ENCODE results near the gene GALNT10.

The GALNT10 gene

DNA sequence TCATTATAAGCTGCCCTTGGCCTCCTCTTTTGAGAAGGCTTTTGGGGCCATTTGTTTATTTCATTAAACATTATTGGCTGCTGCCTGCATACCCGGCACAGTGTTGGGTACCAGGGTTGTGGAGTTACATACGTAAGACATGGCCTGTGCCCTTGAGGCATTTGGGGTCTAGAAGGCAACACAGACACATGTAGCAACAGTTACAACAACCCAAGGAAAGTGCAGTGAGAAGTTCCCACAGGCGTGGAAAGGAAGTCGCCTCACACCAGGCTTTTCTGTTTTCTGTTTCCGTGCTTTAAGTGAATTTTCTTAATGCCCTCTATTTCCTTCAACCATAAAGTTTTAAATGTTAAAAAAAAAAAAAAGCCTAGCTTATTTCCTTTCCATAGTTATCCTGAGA lies 47.4 kb downstream of the GALNT10 start:
- no peak overlapping the region for H4K12ac ChIP-seq (ENCODE audit: low read depth, low read length)
- H3K36me3 ChIP-seq (ENCODE audit: control insufficient read depth in 1 of 2, insufficient read depth in 2 of 2, low read length in 2 of 2): peaks cover 0 to 3% of the 10 kb centered on the region in 2 experiments
- H4K91ac ChIP-seq (ENCODE audit: low read depth, low read length): no peak overlapping the region
- H3K18ac ChIP-seq (ENCODE audit: low read length): no peak overlapping the region
- no peak overlapping the region for H3K23ac ChIP-seq (ENCODE audit: low read length)
- DNase-seq: no peak
- H3K14ac ChIP-seq (ENCODE audit: low read length): no peak overlapping the region
- no peak overlapping the region for H2BK120ac ChIP-seq (ENCODE audit: insufficient read depth, low read length, poor library complexity)
- H3K4me3 ChIP-seq (ENCODE audit: low read depth, low read length): no peak overlapping the region
- H2BK5ac ChIP-seq (ENCODE audit: low read depth, low read length, poor library complexity): no peak overlapping the region
- no CpG with 5 or more reads among the region's 5 CpGs for WGBS (ENCODE audit: extremely low coverage, insufficient coverage, insufficient read length)
- no peaks in the 10 kb centered on the region for H3K27me3 ChIP-seq (ENCODE audit: insufficient read depth, low read length)
- peaks cover 3% of the 10 kb centered on the region for H3K79me2 ChIP-seq (ENCODE audit: control insufficient read depth, insufficient read depth, low read length, poor library complexity)
- H3K4ac ChIP-seq (ENCODE audit: low read depth, low read length): no peak overlapping the region
- H2AK5ac ChIP-seq (ENCODE audit: low read length): no peak overlapping the region
- H3K4me1 ChIP-seq (ENCODE audit: control insufficient read depth in 1 of 2, insufficient read depth in 2 of 2, low read length in 2 of 2): peaks cover 23 to 31% of the 10 kb centered on the region in 2 experiments
- no peak overlapping the region for H2AFZ ChIP-seq (ENCODE audit: insufficient read depth, low read length, poor library complexity)
- no peak overlapping the region for H4K8ac ChIP-seq (ENCODE audit: low read depth, low read length)
- H2BK12ac ChIP-seq (ENCODE audit: low read length): no peak overlapping the region
- H3K9ac ChIP-seq (ENCODE audit: low read length): no peak overlapping the region
- H3K9me3 ChIP-seq (ENCODE audit: insufficient read depth, low read depth, low read length): no peaks in the 10 kb centered on the region
- peaks cover 14% of the 10 kb centered on the region for H3K79me1 ChIP-seq (ENCODE audit: low read length)
- H3K27ac ChIP-seq (ENCODE audit: low read depth, low read length): no peak overlapping the region
- H3K4me2 ChIP-seq (ENCODE audit: low read length): no peak overlapping the region

DNA sequence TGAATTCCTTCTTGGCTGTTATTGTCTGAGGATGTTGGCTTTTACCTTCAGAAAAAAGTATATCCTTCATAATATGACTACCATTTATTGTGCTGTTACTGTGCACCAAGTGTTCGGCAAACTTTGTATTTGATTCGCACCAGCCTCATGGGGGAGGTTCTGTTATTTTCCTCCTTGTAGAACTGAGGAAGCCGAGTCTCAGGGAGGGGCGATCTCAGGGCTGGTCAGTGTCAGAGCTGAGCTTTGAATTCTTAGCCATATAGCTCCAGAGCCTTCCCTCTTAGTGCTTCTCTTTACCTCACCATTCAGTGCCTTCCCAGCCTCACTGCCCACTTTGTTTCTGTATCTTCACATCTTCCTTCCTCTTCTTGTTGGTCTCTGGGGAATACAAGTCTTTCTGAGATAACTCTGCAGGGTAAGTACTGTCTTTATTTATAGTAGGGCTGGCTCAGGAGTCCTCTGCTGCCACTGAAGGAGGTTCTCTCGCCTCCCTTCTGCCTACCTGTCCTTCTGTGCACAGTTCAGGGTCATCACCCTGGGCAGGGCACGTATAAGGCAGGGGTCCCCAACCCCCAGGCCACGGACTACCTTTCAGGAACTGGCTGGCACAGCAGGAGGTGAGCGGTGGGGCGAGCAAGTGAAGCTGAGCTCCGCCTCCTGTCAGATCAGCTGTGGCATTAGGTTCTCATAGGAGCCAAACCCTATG lies 48.4 kb downstream of the GALNT10 start:
- H4K91ac ChIP-seq (ENCODE audit: low read depth, low read length): peak overlapping the region; percentile 23
- peak overlapping the region; percentile 28 for H3K4ac ChIP-seq (ENCODE audit: low read depth, low read length)
- peak overlapping the region; percentile 48 for H2BK12ac ChIP-seq (ENCODE audit: low read length)
- H2AFZ ChIP-seq (ENCODE audit: insufficient read depth, low read length, poor library complexity): no peak overlapping the region
- H3K9ac ChIP-seq (ENCODE audit: low read length): no peak overlapping the region
- DNase-seq: no peak
- peaks cover 0 to 3% of the 10 kb centered on the region in 2 experiments for H3K36me3 ChIP-seq (ENCODE audit: control insufficient read depth in 1 of 2, insufficient read depth in 2 of 2, low read length in 2 of 2)
- H3K23ac ChIP-seq (ENCODE audit: low read length): no peak overlapping the region
- peak overlapping the region; percentile 60 for H2AK5ac ChIP-seq (ENCODE audit: low read length)
- no peaks in the 10 kb centered on the region for H3K27me3 ChIP-seq (ENCODE audit: insufficient read depth, low read length)
- H2BK120ac ChIP-seq (ENCODE audit: insufficient read depth, low read length, poor library complexity): peak overlapping the region; percentile 29
- peaks cover 21 to 27% of the 10 kb centered on the region in 2 experiments for H3K4me1 ChIP-seq (ENCODE audit: control insufficient read depth in 1 of 2, insufficient read depth in 2 of 2, low read length in 2 of 2)
- H4K8ac ChIP-seq (ENCODE audit: low read depth, low read length): peak overlapping the region; percentile 57
- no peak overlapping the region for H4K12ac ChIP-seq (ENCODE audit: low read depth, low read length)
- H3K4me2 ChIP-seq (ENCODE audit: low read length): no peak overlapping the region
- peak overlapping the region; percentile 41 for H3K14ac ChIP-seq (ENCODE audit: low read length)
- H3K4me3 ChIP-seq (ENCODE audit: low read depth, low read length): no peak overlapping the region
- no peaks in the 10 kb centered on the region for H3K9me3 ChIP-seq (ENCODE audit: insufficient read depth, low read depth, low read length)
- no CpG with 5 or more reads among the region's 10 CpGs for WGBS (ENCODE audit: extremely low coverage, insufficient coverage, insufficient read length)
- peaks cover 3% of the 10 kb centered on the region for H3K79me2 ChIP-seq (ENCODE audit: control insufficient read depth, insufficient read depth, low read length, poor library complexity)
- peaks cover 9% of the 10 kb centered on the region for H3K79me1 ChIP-seq (ENCODE audit: low read length)
- H2BK5ac ChIP-seq (ENCODE audit: low read depth, low read length, poor library complexity): peak overlapping the region; percentile 28
- H3K27ac ChIP-seq (ENCODE audit: low read depth, low read length): no peak overlapping the region
- peak overlapping the region; percentile 21 for H3K18ac ChIP-seq (ENCODE audit: low read length)

DNA sequence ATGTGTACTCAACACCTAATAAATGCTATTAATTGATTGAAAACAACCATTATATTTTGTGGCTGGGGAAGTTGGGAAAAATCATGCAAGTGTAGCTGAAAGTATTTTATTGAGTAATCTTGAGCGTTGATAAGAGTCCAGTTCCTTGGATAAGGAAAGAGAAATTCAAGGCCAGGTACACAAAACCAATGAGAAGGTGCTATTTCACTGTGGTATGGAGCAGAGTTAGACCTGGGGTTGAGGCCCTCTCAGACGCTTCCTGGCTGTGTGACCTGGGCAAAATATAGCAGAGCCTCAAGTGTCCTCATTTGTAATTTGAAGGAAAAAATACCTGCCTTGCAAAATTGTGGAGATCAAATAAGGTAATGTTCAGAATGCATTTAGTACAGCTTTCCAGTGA lies 50.1 kb downstream of the GALNT10 start:
- no peaks in the 10 kb centered on the region for H3K27me3 ChIP-seq (ENCODE audit: insufficient read depth, low read length)
- H3K18ac ChIP-seq (ENCODE audit: low read length): no peak overlapping the region
- H3K79me1 ChIP-seq (ENCODE audit: low read length): peaks cover 9% of the 10 kb centered on the region
- DNase-seq: peak in 1 of 2 donors; percentile 15
- H3K4me1 ChIP-seq (ENCODE audit: control insufficient read depth in 1 of 2, insufficient read depth in 2 of 2, low read length in 2 of 2): peaks cover 21 to 27% of the 10 kb centered on the region in 2 experiments
- H4K12ac ChIP-seq (ENCODE audit: low read depth, low read length): no peak overlapping the region
- H2BK5ac ChIP-seq (ENCODE audit: low read depth, low read length, poor library complexity): peak overlapping the region; percentile 36
- H3K27ac ChIP-seq (ENCODE audit: low read depth, low read length): peak overlapping the region; percentile 58
- H2BK12ac ChIP-seq (ENCODE audit: low read length): no peak overlapping the region
- no peak overlapping the region for H3K14ac ChIP-seq (ENCODE audit: low read length)
- H3K36me3 ChIP-seq (ENCODE audit: control insufficient read depth in 1 of 2, insufficient read depth in 2 of 2, low read length in 2 of 2): peaks cover 0 to 3% of the 10 kb centered on the region in 2 experiments
- H2AFZ ChIP-seq (ENCODE audit: insufficient read depth, low read length, poor library complexity): no peak overlapping the region
- no peak overlapping the region for H3K4ac ChIP-seq (ENCODE audit: low read depth, low read length)
- H4K91ac ChIP-seq (ENCODE audit: low read depth, low read length): peak overlapping the region; percentile 13
- peaks cover 3% of the 10 kb centered on the region for H3K79me2 ChIP-seq (ENCODE audit: control insufficient read depth, insufficient read depth, low read length, poor library complexity)
- H3K23ac ChIP-seq (ENCODE audit: low read length): no peak overlapping the region
- no peak overlapping the region for H3K9ac ChIP-seq (ENCODE audit: low read length)
- H3K9me3 ChIP-seq (ENCODE audit: insufficient read depth, low read depth, low read length): no peaks in the 10 kb centered on the region
- H2AK5ac ChIP-seq (ENCODE audit: low read length): no peak overlapping the region
- H2BK120ac ChIP-seq (ENCODE audit: insufficient read depth, low read length, poor library complexity): no peak overlapping the region
- H4K8ac ChIP-seq (ENCODE audit: low read depth, low read length): no peak overlapping the region
- H3K4me2 ChIP-seq (ENCODE audit: low read length): no peak overlapping the region
- no peak overlapping the region for H3K4me3 ChIP-seq (ENCODE audit: low read depth, low read length)
- WGBS (ENCODE audit: extremely low coverage, insufficient coverage, insufficient read length): no CpG with 5 or more reads among the region's 2 CpGs

DNA sequence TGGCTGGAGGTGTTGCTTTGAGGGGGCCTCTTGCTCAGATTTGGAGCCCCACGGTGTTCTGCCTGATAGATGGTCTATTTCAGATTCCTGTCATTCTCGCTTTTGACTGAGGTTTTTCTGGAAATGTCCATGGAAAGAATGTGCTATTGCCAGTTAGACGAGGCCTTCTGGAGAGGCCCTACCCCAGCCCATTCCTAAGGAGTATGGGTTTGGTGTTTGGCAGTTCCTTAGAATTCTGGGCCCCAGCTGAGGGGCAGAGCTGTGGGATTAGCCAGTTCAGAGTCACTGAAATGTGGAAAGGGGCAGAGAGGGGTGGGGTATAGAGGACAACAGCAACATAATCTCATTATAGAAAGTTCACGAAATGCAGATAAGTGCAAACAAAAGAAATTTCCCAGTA lies 50.5 kb downstream of the GALNT10 start:
- no peaks in the 10 kb centered on the region for H3K9me3 ChIP-seq (ENCODE audit: insufficient read depth, low read depth, low read length)
- peaks cover 9% of the 10 kb centered on the region for H3K79me1 ChIP-seq (ENCODE audit: low read length)
- peaks cover 0 to 3% of the 10 kb centered on the region in 2 experiments for H3K36me3 ChIP-seq (ENCODE audit: control insufficient read depth in 1 of 2, insufficient read depth in 2 of 2, low read length in 2 of 2)
- H3K23ac ChIP-seq (ENCODE audit: low read length): no peak overlapping the region
- H3K4me1 ChIP-seq (ENCODE audit: control insufficient read depth in 1 of 2, insufficient read depth in 2 of 2, low read length in 2 of 2): peaks cover 21 to 27% of the 10 kb centered on the region in 2 experiments
- H3K4ac ChIP-seq (ENCODE audit: low read depth, low read length): no peak overlapping the region
- H3K79me2 ChIP-seq (ENCODE audit: control insufficient read depth, insufficient read depth, low read length, poor library complexity): peaks cover 3% of the 10 kb centered on the region
- H2BK5ac ChIP-seq (ENCODE audit: low read depth, low read length, poor library complexity): no peak overlapping the region
- no peak overlapping the region for H2BK12ac ChIP-seq (ENCODE audit: low read length)
- DNase-seq: peak in 1 of 2 donors; percentile 67
- H3K27ac ChIP-seq (ENCODE audit: low read depth, low read length): peak overlapping the region; percentile 58
- H3K14ac ChIP-seq (ENCODE audit: low read length): no peak overlapping the region
- H2AFZ ChIP-seq (ENCODE audit: insufficient read depth, low read length, poor library complexity): no peak overlapping the region
- no peak overlapping the region for H4K12ac ChIP-seq (ENCODE audit: low read depth, low read length)
- no peak overlapping the region for H2BK120ac ChIP-seq (ENCODE audit: insufficient read depth, low read length, poor library complexity)
- H3K18ac ChIP-seq (ENCODE audit: low read length): no peak overlapping the region
- no peak overlapping the region for H3K4me3 ChIP-seq (ENCODE audit: low read depth, low read length)
- H4K8ac ChIP-seq (ENCODE audit: low read depth, low read length): no peak overlapping the region
- no CpG with 5 or more reads among the region's 4 CpGs for WGBS (ENCODE audit: extremely low coverage, insufficient coverage, insufficient read length)
- no peak overlapping the region for H2AK5ac ChIP-seq (ENCODE audit: low read length)
- no peaks in the 10 kb centered on the region for H3K27me3 ChIP-seq (ENCODE audit: insufficient read depth, low read length)
- no peak overlapping the region for H3K9ac ChIP-seq (ENCODE audit: low read length)
- peak overlapping the region; percentile 13 for H4K91ac ChIP-seq (ENCODE audit: low read depth, low read length)
- no peak overlapping the region for H3K4me2 ChIP-seq (ENCODE audit: low read length)
